Tibial nerve (tissue), 4 donors: ENCODE data around the gene BICRAL.

Source experiments
- CTCF ChIP-seq, 5 experiments: fragments of 200-600 bp in 3 of 5; fragments of 450-650 bp in 2 of 5; sonication (generic) in 3 of 5; IDR thresholded peaks; one replicate each; pipeline ENCODE4 v1.5.1; 2016 to 2019; ENCODE audit warnings: antibody characterized with exemption in 5 of 5, mild to moderate bottlenecking in 3 of 5, moderate library complexity in 2 of 5
- EP300 ChIP-seq, 2 donors: sonication (generic); formaldehyde crosslinking; IDR thresholded peaks; one replicate each; pipeline ENCODE4 v1.6.1; 2017; ENCODE audit warnings: antibody characterized with exemption in 2 of 2, mild to moderate bottlenecking in 1 of 2
- POLR2A ChIP-seq, 2 donors: fragments of 450-650 bp; IDR thresholded peaks; one replicate each; pipeline ENCODE4 v1.6.1; 2017; ENCODE audit warnings: antibody characterized with exemption in 2 of 2, mild to moderate bottlenecking in 2 of 2, moderate library complexity in 2 of 2

DNA sequence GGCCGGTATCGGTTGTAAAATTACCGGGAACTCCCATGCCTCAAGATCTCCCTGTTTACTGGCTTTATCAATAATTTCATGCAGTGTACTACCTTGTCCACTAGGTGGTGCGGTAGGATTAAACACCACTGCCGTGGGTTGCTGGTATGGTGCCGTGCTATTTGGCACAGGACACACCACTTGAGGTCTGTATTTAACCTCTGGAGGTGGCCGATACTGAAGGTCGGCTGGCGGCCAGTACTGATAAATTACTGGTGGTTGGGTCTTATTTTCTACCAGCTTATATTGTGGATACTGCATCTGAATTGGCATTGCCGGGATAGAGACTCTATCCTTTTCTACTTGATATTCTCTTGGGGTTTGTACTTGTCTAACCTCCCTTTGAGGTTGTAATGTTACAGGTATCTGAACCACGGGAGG lies 119.7 kb downstream of the BICRAL start:
- peak in 1 of 2 donors; percentile 36 for TF ChIP-seq EP300 (IDR thresholded peaks at IDR 0.05)
- peak; percentile 85 to 93 (median 90) for TF ChIP-seq CTCF (IDR thresholded peaks at IDR 0.05)
- TF ChIP-seq POLR2A (IDR thresholded peaks at IDR 0.05), result no peak
